ENCODE measurements around the gene THEMIS. TPM values are rescaled to one million over a fixed set of nuclear protein-coding genes. Genes with fewer than 3 reads are reported as not detected.

The THEMIS gene
- total RNA-seq, 1 experiment from 2014 or later: not detected

GRCh38 chr6:127768223-127768622, 132.6 kb downstream of the THEMIS start:
- POLR2A ChIA-PET: no interaction called here
- H3K4me1 ChIP-seq: no peaks in the 10 kb centered on the region
- BruUV-seq (replicated peaks): no TSS peak
- H3K4me1 Mint-ChIP-seq (ENCODE audit: low read depth, unreplicated experiment): no peaks in the 10 kb centered on the region
- no peaks in the 10 kb centered on the region for H3K27me3 ChIP-seq (replicated peaks; ENCODE audit: control insufficient read depth, insufficient read depth, low read length)
- CTCF ChIA-PET: no interaction called here
- no peak overlapping the region for H3K27ac Mint-ChIP-seq (ENCODE audit: unreplicated experiment)
- H3K36me3 Mint-ChIP-seq (ENCODE audit: insufficient read depth, unreplicated experiment): no peaks in the 10 kb centered on the region
- no peaks in the 10 kb centered on the region for H3K36me3 ChIP-seq (ENCODE audit: control insufficient read depth, insufficient read depth, low read length)
- no peak overlapping the region for H3K4me3 Mint-ChIP-seq (ENCODE audit: unreplicated experiment)
- no peak overlapping the region for H3K4me3 ChIP-seq (ENCODE audit: low read depth, low read length)
- DNase-seq: no peak
- no peaks in the 10 kb centered on the region for H3K9me3 ChIP-seq
- H3K9me3 Mint-ChIP-seq (ENCODE audit: unreplicated experiment): no peaks in the 10 kb centered on the region
- no peak for TF ChIP-seq CTCF (IDR thresholded peaks at IDR 0.05; ENCODE audit: insufficient read depth in 1 of 2, low read depth in 1 of 2, low read length in 1 of 2, severe bottlenecking in 1 of 2, unreplicated experiment in 1 of 2)
- intact Hi-C loops (cut with micrococcal nuclease; ENCODE audit: unreplicated experiment): no loop called here
- no peaks in the 10 kb centered on the region for H3K27me3 Mint-ChIP-seq (ENCODE audit: insufficient read depth, unreplicated experiment)

GRCh38 chr6:127765949-127766348, 134.9 kb downstream of the THEMIS start:
- H3K36me3 Mint-ChIP-seq (ENCODE audit: insufficient read depth, unreplicated experiment): no peaks in the 10 kb centered on the region
- H3K4me1 Mint-ChIP-seq (ENCODE audit: low read depth, unreplicated experiment): no peaks in the 10 kb centered on the region
- H3K27ac Mint-ChIP-seq (ENCODE audit: unreplicated experiment): no peak overlapping the region
- CTCF ChIA-PET: no interaction called here
- peaks cover 3% of the 10 kb centered on the region for H3K27me3 Mint-ChIP-seq (ENCODE audit: insufficient read depth, unreplicated experiment)
- no peak for TF ChIP-seq CTCF (IDR thresholded peaks at IDR 0.05; ENCODE audit: insufficient read depth in 1 of 2, low read depth in 1 of 2, low read length in 1 of 2, severe bottlenecking in 1 of 2, unreplicated experiment in 1 of 2)
- Histone ChIP-seq H3K4me3 (ENCODE audit: low read depth, low read length) (no peak overlapping the region), H3K27me3 (replicated peaks; ENCODE audit: control insufficient read depth, insufficient read depth, low read length) (no peaks in the 10 kb centered on the region), H3K9me3 (no peaks in the 10 kb centered on the region), H3K4me1 (no peaks in the 10 kb centered on the region), H3K36me3 (ENCODE audit: control insufficient read depth, insufficient read depth, low read length) (no peaks in the 10 kb centered on the region)
- no TSS peak for BruUV-seq (replicated peaks)
- POLR2A ChIA-PET: no interaction called here
- no peak for DNase-seq
- intact Hi-C loops (cut with micrococcal nuclease; ENCODE audit: unreplicated experiment): no loop called here
- no peak overlapping the region for H3K4me3 Mint-ChIP-seq (ENCODE audit: unreplicated experiment)
- no peaks in the 10 kb centered on the region for H3K9me3 Mint-ChIP-seq (ENCODE audit: unreplicated experiment)

GRCh38 chr6:127762284-127762683, 138.6 kb downstream of the THEMIS start:
- no peaks in the 10 kb centered on the region for H3K4me1 Mint-ChIP-seq (ENCODE audit: low read depth, unreplicated experiment)
- H3K27ac Mint-ChIP-seq (ENCODE audit: unreplicated experiment): no peak overlapping the region
- intact Hi-C loops (cut with micrococcal nuclease; ENCODE audit: unreplicated experiment): no loop called here
- peaks cover 3% of the 10 kb centered on the region for H3K27me3 Mint-ChIP-seq (ENCODE audit: insufficient read depth, unreplicated experiment)
- no peaks in the 10 kb centered on the region for H3K9me3 Mint-ChIP-seq (ENCODE audit: unreplicated experiment)
- CTCF ChIA-PET: no interaction called here
- H3K9me3 ChIP-seq: no peaks in the 10 kb centered on the region
- TF ChIP-seq CTCF (IDR thresholded peaks at IDR 0.05; ENCODE audit: insufficient read depth in 1 of 2, low read depth in 1 of 2, low read length in 1 of 2, severe bottlenecking in 1 of 2, unreplicated experiment in 1 of 2): no peak
- no peaks in the 10 kb centered on the region for H3K27me3 ChIP-seq (replicated peaks; ENCODE audit: control insufficient read depth, insufficient read depth, low read length)
- no peaks in the 10 kb centered on the region for H3K36me3 ChIP-seq (ENCODE audit: control insufficient read depth, insufficient read depth, low read length)
- no peak overlapping the region for H3K4me3 Mint-ChIP-seq (ENCODE audit: unreplicated experiment)
- no peak overlapping the region for H3K4me3 ChIP-seq (ENCODE audit: low read depth, low read length)
- no peak for DNase-seq
- POLR2A ChIA-PET: no interaction called here
- no TSS peak for BruUV-seq (replicated peaks)
- H3K4me1 ChIP-seq: no peaks in the 10 kb centered on the region
- no peaks in the 10 kb centered on the region for H3K36me3 Mint-ChIP-seq (ENCODE audit: insufficient read depth, unreplicated experiment)

All from Caco-2 (cell line).